ENCODE measurements around the gene LRCH1. TPM values are rescaled to one million over a fixed set of nuclear protein-coding genes. Genes with fewer than 3 reads are reported as not detected.
"Not testable (repeated sequence)": the region's sequence is repeated elsewhere in the genome, so short reads cannot be mapped to it uniquely, and the experiment has no call there.

The LRCH1 gene
- total RNA-seq, 6 experiments from 2014 or later: 11.3 to 13.9 (median 12.5) TPM

GRCh38 chr13:46516599-46517338, 36.2 kb upstream of the LRCH1 start:
- Mint-ChIP-seq H3K27ac (no peak overlapping the region), H3K27me3 (ENCODE audit: insufficient read depth) (peaks cover 12% of the 10 kb centered on the region), H3K4me3 (no peak overlapping the region)

DNA sequence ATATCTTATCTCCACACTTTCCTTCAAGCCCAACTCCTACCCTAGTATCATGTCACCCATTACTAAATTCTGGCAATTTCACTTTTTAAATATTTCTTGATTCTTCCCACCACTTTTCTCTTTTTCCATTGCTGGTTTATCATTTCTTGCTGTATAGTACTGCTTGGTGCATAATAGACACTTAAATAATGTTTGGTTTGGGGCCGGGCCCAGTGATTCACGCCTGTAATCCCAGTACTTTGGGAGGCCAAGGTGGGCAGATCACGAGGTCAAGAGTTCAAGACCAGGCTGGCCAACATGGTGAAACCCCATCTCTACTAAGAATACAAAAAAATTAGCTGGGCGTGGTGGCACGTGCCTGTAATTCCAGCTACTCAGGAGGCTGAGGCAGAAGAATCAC, 35.2 kb upstream of the LRCH1 start:
- H3K4me1 Mint-ChIP-seq (ENCODE audit: low read depth): not testable (repeated sequence)

More at GRCh38 chr13:46516599-46517338, 36.2 kb upstream of the LRCH1 start:
- DNase-seq: no peak
- H3K4me1 Mint-ChIP-seq (ENCODE audit: low read depth): no peaks in the 10 kb centered on the region
- H3K36me3 Mint-ChIP-seq (ENCODE audit: low read depth): no peaks in the 10 kb centered on the region
- TF ChIP-seq CTCF (IDR thresholded peaks at IDR 0.05): no peak
- H3K9me3 Mint-ChIP-seq: no peaks in the 10 kb centered on the region

DNA sequence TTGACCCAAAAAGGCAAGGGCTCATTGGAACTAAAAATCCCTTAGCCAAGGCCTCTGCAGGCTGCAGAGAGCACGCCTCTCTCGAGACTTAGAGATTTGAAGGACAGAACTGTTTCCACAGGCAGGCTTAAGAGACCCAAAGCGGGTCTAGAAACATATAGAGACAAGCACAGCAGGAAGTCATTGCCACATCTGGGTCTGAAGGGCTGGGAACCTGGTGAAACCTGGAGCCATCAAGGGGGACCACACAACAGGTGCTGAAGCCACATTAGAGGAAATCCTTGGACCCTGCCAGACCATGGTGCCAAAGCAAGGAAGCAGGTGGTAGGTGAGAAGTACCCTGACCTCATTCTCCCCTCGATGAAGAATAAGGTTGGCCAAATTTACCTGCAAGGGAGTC, 33.8 kb upstream of the LRCH1 start:
- Mint-ChIP-seq H3K27ac (no peak overlapping the region), H3K27me3 (ENCODE audit: insufficient read depth) (peaks cover 17% of the 10 kb centered on the region), H3K4me1 (ENCODE audit: low read depth) (no peaks in the 10 kb centered on the region), H3K4me3 (no peak overlapping the region), H3K9me3 (no peaks in the 10 kb centered on the region), H3K36me3 (ENCODE audit: low read depth) (no peaks in the 10 kb centered on the region)
- TF ChIP-seq CTCF (IDR thresholded peaks at IDR 0.05): no peak
- no peak for DNase-seq

More for the DNA sequence above, 35.2 kb upstream of the LRCH1 start:
- peaks cover 12% of the 10 kb centered on the region for H3K27me3 Mint-ChIP-seq (ENCODE audit: insufficient read depth)
- not testable (repeated sequence) for H3K36me3 Mint-ChIP-seq (ENCODE audit: low read depth); DNase-seq; H3K27ac Mint-ChIP-seq; H3K4me3 Mint-ChIP-seq; H3K9me3 Mint-ChIP-seq

- no peaks in the 10 kb centered on the region for H3K4me1 Mint-ChIP-seq (ENCODE audit: low read depth)
- H3K4me3 Mint-ChIP-seq: no peak overlapping the region
- TF ChIP-seq CTCF (IDR thresholded peaks at IDR 0.05): no peak
- peaks cover 17% of the 10 kb centered on the region for H3K27me3 Mint-ChIP-seq (ENCODE audit: insufficient read depth)
- no peaks in the 10 kb centered on the region for H3K9me3 Mint-ChIP-seq
- DNase-seq: no peak
- H3K36me3 Mint-ChIP-seq (ENCODE audit: low read depth): no peaks in the 10 kb centered on the region
- H3K27ac Mint-ChIP-seq: no peak overlapping the region
Observed at GRCh38 chr13:46520166-46520565, 32.8 kb upstream of the LRCH1 start.

DNA sequence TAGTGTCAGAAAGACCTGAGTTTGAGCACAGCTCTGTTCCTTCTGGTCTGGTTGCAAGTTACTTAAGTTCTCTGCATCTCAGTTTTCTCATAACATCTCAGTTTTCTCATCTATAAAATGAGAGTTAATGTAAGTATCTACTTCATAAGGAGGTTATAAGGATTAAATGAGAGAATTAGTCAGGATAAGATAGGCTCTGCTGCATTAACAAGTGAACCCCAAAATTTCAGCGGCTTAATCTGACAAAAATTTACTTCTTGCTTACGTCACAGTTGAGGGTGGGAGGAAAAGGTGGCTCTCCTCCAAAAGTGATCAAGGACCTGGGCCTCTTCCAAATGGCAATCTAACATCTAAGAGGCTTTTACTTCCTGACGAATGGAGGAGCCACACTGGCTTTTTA, 31.5 kb upstream of the LRCH1 start:
- Mint-ChIP-seq H3K36me3 (ENCODE audit: low read depth) (no peaks in the 10 kb centered on the region), H3K27me3 (ENCODE audit: insufficient read depth) (peaks cover 21% of the 10 kb centered on the region), H3K27ac (no peak overlapping the region), H3K9me3 (no peaks in the 10 kb centered on the region), H3K4me1 (ENCODE audit: low read depth) (no peaks in the 10 kb centered on the region), H3K4me3 (no peak overlapping the region)
- no peak for DNase-seq
- TF ChIP-seq CTCF (IDR thresholded peaks at IDR 0.05): no peak

DNA sequence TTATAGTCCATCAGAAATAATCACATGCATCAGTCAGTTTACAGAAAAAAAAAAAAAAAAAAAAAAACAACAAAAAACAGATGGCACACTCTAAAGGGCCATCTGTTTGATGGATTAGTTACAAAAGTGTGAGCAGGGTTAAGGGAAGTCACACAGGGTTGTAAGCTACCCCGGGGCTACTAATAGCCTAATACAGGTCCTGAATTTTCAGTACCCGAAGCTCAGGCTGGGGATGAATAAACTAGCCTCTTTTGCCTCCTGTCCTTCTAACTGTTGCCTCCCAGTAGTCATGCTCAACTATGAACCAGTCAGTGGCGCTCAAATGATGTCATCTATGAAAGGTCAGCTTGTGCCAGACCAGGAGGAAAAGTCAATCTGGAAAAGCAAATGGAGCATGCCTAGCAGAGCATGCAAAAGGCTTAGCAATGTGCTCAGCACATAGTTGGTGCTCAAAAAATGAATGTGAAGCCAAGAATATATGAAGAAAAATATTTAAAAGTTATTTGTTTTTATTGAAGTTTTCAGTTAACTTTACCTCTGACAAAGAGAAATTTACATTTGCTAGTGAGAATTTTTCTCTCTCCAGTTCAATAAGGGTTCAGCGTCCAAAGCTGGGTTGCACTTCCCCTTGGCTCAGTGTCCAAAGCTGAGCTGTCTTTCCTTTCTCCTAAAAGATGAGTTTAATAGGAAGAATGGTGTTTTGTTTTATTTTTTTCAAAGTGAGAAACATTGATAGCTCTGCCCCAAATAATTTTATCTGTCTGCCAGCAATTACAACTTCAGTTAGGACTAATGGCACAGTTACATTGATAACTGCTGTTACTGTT, 30.8 kb upstream of the LRCH1 start:
- H3K9me3 Mint-ChIP-seq: no peaks in the 10 kb centered on the region
- H3K27me3 Mint-ChIP-seq (ENCODE audit: insufficient read depth): peaks cover 20% of the 10 kb centered on the region
- H3K4me3 Mint-ChIP-seq: no peak overlapping the region
- H3K4me1 Mint-ChIP-seq (ENCODE audit: low read depth): no peaks in the 10 kb centered on the region
- H3K27ac Mint-ChIP-seq: no peak overlapping the region
- no peak for TF ChIP-seq CTCF (IDR thresholded peaks at IDR 0.05)
- no peaks in the 10 kb centered on the region for H3K36me3 Mint-ChIP-seq (ENCODE audit: low read depth)
- DNase-seq: no peak
